B cell (primary cell): ENCODE measurements around the gene CREB3L4. TPM values are rescaled to one million over a fixed set of nuclear protein-coding genes. Genes with fewer than 3 reads are reported as not detected.

ENCODE experiments used
- ATAC-seq: fragments of 200-7000 bp; cut with Tn5 transposase; one replicate; pipeline ENCODE4 v1.10.0; 2021; ENCODE audit warnings: low read depth, mild to moderate bottlenecking, moderate number of reproducible peaks, moderate library complexity
- CTCF ChIA-PET: fragments of 350-600 bp; sonication (Branson Sonifier 250); formaldehyde crosslinking; loops from one replicate; lab custom pipeline; 2021; ENCODE audit warnings: antibody characterized with exemption, inconsistent platforms; lab: Charles Lee
- POLR2A ChIA-PET: fragments of 350-600 bp; sonication (Branson Sonifier 250); formaldehyde crosslinking; loops from one replicate; lab custom pipeline; 2021; ENCODE audit warnings: antibody characterized with exemption; lab: Charles Lee
- DNase-seq: peaks from one replicate; pipeline ENCODE4 v3.0.0; 2013
- H2AFZ ChIP-seq: 2 replicates; pipeline ENCODE4 v1.6.1; 2012; ENCODE audit warnings: mild to moderate bottlenecking, low read depth, low read length; ENCODE audit not compliant: insufficient read depth, poor library complexity, severe bottlenecking
- H3K27ac ChIP-seq, 2 donors: 1 replicate in 1 of 2; 2 replicates in 1 of 2; pipeline ENCODE4 v1.5.1; 2012 to 2013; ENCODE audit warnings: low read length in 2 of 2, mild to moderate bottlenecking in 2 of 2, moderate library complexity in 1 of 2
- H3K27me3 ChIP-seq, 4 experiments: fragments of 200-600 bp in 1 of 4; sonication (generic) in 1 of 4; replicated peaks in 1 of 4; 1 replicate in 2 of 4; 2 replicates in 2 of 4; pipeline versions ENCODE4 v1.6.1 to v1.7.0; 2013 to 2016; ENCODE audit warnings: low read length in 3 of 4, mild to moderate bottlenecking in 2 of 4, mixed read lengths in 1 of 4, moderate library complexity in 1 of 4; ENCODE audit not compliant: insufficient read depth in 4 of 4, control insufficient read depth in 3 of 4; ENCODE audit errors: control extremely low read depth in 1 of 4
- H3K36me3 ChIP-seq, 2 experiments: replicated peaks in 1 of 2; 1 replicate in 1 of 2; 2 replicates in 1 of 2; pipeline versions ENCODE4 v1.6.1 to v1.7.1; 2013; ENCODE audit warnings: low read length in 1 of 2; ENCODE audit not compliant: insufficient read depth in 2 of 2, control insufficient read depth in 1 of 2; ENCODE audit errors: control extremely low read depth in 1 of 2, extremely low read depth in 1 of 2
- H3K4me1 ChIP-seq, 2 donors: fragments of 200-600 bp in 1 of 2; sonication (generic) in 1 of 2; 1 replicate in 1 of 2; 2 replicates in 1 of 2; pipeline versions ENCODE4 v1.5.1 to v1.6.1; 2013 to 2017; ENCODE audit warnings: low read length in 2 of 2; ENCODE audit not compliant: control insufficient read depth in 2 of 2, insufficient read depth in 2 of 2
- H3K4me2 ChIP-seq: replicated peaks from 2 replicates; pipeline ENCODE3; 2012; ENCODE audit warnings: mild to moderate bottlenecking, low read depth, low read length; ENCODE audit not compliant: poor library complexity, severe bottlenecking
- H3K4me3 ChIP-seq, 5 experiments: fragments of 200-600 bp in 1 of 5; sonication (generic) in 1 of 5; 1 replicate in 3 of 5; 2 replicates in 2 of 5; pipeline versions ENCODE4 v1.5.1 to v1.7.0; 2011 to 2016; ENCODE audit warnings: low read length in 4 of 5, mild to moderate bottlenecking in 4 of 5, low read depth in 2 of 5, control low read depth in 1 of 5, moderate library complexity in 1 of 5; ENCODE audit not compliant: insufficient read depth in 1 of 5; ENCODE audit errors: control extremely low read depth in 1 of 5, extremely low read depth in 1 of 5
- H3K79me2 ChIP-seq: fragments of 200-600 bp; sonication (generic); one replicate; pipeline ENCODE4 v1.6.0; 2016; ENCODE audit warnings: low read length; ENCODE audit not compliant: control insufficient read depth, insufficient read depth
- H3K9ac ChIP-seq: fragments of 200-600 bp; sonication (generic); 2 replicates; pipeline ENCODE4 v1.6.1; 2017; ENCODE audit warnings: mild to moderate bottlenecking, low read length, moderate library complexity
- H3K9me3 ChIP-seq, 3 donors: one replicate each; pipeline versions ENCODE4 v1.6.1 to v1.7.1; 2013; ENCODE audit warnings: low read length in 2 of 3; ENCODE audit not compliant: control insufficient read depth in 2 of 3, insufficient read depth in 1 of 3; ENCODE audit errors: control extremely low read depth in 1 of 3
- H4K20me1 ChIP-seq: 2 replicates; pipeline ENCODE4 v1.6.0; 2012; ENCODE audit warnings: mild to moderate bottlenecking, low read length; ENCODE audit not compliant: insufficient read depth, control insufficient read depth, poor library complexity, severe bottlenecking
- H3K27ac Mint-ChIP-seq: one replicate; pipeline ENCODE4 v1.8.0; 2021; ENCODE audit warnings: mixed read lengths
- H3K27me3 Mint-ChIP-seq: one replicate; pipeline ENCODE4 v1.8.0; 2021; ENCODE audit warnings: mixed read lengths
- H3K4me1 Mint-ChIP-seq: one replicate; pipeline ENCODE4 v1.8.0; 2021; ENCODE audit warnings: mixed read lengths
- H3K4me3 Mint-ChIP-seq: one replicate; pipeline ENCODE4 v1.8.0; 2021; ENCODE audit warnings: mixed read lengths
- H3K9me3 Mint-ChIP-seq: one replicate; pipeline ENCODE4 v1.8.0; 2022; ENCODE audit warnings: mixed read lengths; ENCODE audit not compliant: insufficient read depth
- EZH2 ChIP-seq: IDR thresholded peaks from 2 replicates; pipeline ENCODE4 v1.6.1; 2012; ENCODE audit warnings: borderline replicate concordance, low read depth, mild to moderate bottlenecking, moderate library complexity, low read length; ENCODE audit not compliant: insufficient read depth, poor library complexity, severe bottlenecking
- WGBS: methylation state at CpG from one replicate; pipeline ENCODE4 v1.1.5; 2013; ENCODE audit warnings: missing lambda C conversion rate; ENCODE audit not compliant: insufficient coverage; 5-methylcytosine and 5-hydroxymethylcytosine counted together
- intact Hi-C: fragments of 100-400 bp; cut with micrococcal nuclease; formaldehyde crosslinking; loops from one replicate; pipeline ENCODE4 v1.10.0; 2022
- polyA plus RNA-seq: library from polyadenylated mRNA; depleted of rRNA; stranded (reverse); fragments of >200 nt; gene quantifications from 2 replicates; pipeline ENCODE4 v1.2.3, GENCODE V29; 2012
- total RNA-seq, 2 donors: library from RNA; stranded (reverse); fragments of 120-200 nt in 1 of 2; gene quantifications; 1 replicate in 1 of 2; 2 replicates in 1 of 2; pipeline versions ENCODE4 v1.2.3 to v1.2.4, GENCODE V29; 2013 to 2022
- TF ChIP-seq, protein P1 (sequence below): fragments of 200-600 bp; IDR thresholded peaks from one replicate; pipeline ENCODE4 v1.8.0; 2022; ENCODE audit warnings: antibody characterized with exemption, mild to moderate bottlenecking

Gene CREB3L4
- total and polyA plus RNA-seq, 2 donors (not counting 1 experiment from before 2014, with no cell fraction given): 21.8 to 28.1 TPM

DNA sequence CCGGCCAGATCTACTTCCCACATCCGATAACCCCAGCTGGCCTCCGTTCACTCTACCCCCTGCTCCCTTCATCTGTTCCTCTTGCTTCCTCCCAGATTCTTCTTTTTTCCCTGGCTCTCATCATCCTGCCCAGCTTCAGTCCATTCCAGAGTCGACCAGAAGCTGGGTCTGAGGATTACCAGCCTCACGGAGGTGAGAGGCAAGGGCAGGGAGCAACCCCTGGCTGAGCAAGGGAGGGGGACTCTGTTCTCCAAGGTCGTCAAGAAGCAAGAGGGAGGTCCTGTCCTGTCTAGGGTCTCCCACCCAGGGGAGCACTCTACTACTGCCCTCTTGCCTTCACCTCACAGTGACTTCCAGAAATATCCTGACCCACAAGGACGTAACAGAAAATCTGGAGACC, 5.8 kb downstream of the CREB3L4 start:
- H3K4me1 Mint-ChIP-seq: peaks cover 39% of the 10 kb centered on the region
- H3K4me3 Mint-ChIP-seq: no peak overlapping the region
- no peak overlapping the region for H3K9ac ChIP-seq
- no peak overlapping the region for H3K27ac ChIP-seq
- H2AFZ ChIP-seq: no peak overlapping the region
- H3K79me2 ChIP-seq: peaks cover 26% of the 10 kb centered on the region
- ATAC-seq: no peak
- POLR2A ChIA-PET: no interaction called here
- H3K4me3 ChIP-seq: no peak overlapping the region
- H3K9me3 Mint-ChIP-seq: no peaks in the 10 kb centered on the region
- H3K27me3 ChIP-seq: no peaks in the 10 kb centered on the region
- H3K27me3 Mint-ChIP-seq: no peaks in the 10 kb centered on the region
- H3K9me3 ChIP-seq: no peaks in the 10 kb centered on the region
- H4K20me1 ChIP-seq: peaks cover 7% of the 10 kb centered on the region
- H3K4me1 ChIP-seq: peaks cover 25 to 31% of the 10 kb centered on the region in 2 donors
- H3K27ac Mint-ChIP-seq: no peak overlapping the region
- WGBS: 90% methylated on average over 7 of the region's 7 CpGs
- CTCF ChIA-PET: interaction anchor here (1.0 kb wide), 1 partner anchor 17 kb away, joined by 3 read pairs; no protein-coding TSS in a partner anchor
- no peak for DNase-seq
- H3K4me2 ChIP-seq: no peak overlapping the region
- no peak for TF ChIP-seq EZH2
- TF ChIP-seq, protein P1, sequence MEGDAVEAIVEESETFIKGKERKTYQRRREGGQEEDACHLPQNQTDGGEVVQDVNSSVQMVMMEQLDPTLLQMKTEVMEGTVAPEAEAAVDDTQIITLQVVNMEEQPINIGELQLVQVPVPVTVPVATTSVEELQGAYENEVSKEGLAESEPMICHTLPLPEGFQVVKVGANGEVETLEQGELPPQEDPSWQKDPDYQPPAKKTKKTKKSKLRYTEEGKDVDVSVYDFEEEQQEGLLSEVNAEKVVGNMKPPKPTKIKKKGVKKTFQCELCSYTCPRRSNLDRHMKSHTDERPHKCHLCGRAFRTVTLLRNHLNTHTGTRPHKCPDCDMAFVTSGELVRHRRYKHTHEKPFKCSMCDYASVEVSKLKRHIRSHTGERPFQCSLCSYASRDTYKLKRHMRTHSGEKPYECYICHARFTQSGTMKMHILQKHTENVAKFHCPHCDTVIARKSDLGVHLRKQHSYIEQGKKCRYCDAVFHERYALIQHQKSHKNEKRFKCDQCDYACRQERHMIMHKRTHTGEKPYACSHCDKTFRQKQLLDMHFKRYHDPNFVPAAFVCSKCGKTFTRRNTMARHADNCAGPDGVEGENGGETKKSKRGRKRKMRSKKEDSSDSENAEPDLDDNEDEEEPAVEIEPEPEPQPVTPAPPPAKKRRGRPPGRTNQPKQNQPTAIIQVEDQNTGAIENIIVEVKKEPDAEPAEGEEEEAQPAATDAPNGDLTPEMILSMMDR: no peak
- peaks cover 0 to 28% of the 10 kb centered on the region in 2 experiments for H3K36me3 ChIP-seq
- intact Hi-C loops: no loop called here

DNA sequence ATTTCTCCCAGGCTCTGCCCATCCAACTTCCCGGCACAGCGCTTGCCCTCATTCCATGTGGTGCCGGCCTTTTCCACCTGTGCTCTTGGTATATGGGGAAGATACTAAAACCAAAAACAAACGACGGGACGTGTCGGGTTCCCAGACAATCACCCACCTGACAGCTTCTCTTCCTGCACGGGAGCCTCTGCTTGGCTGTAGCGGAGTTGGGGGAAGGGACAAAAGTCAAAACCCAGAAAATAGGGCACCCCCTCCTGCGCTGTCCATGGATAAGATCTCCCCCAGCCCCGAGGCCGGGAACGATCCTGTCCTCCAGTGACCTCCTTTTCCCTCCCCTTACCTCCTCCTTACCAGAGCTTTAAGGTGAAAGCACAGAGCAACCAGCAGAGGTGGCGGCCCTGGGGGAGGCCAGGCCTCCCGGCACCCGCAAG, 9.1 kb downstream of the CREB3L4 start:
- DNase-seq: no peak
- Mint-ChIP-seq H3K9me3 (no peaks in the 10 kb centered on the region), H3K27me3 (no peaks in the 10 kb centered on the region), H3K4me1 (peaks cover 34% of the 10 kb centered on the region), H3K27ac (peak overlapping the region; percentile 96), H3K4me3 (peak overlapping the region; percentile 98)
- Histone ChIP-seq H2AFZ (peak overlapping the region; percentile 87), H3K4me3 (peak overlapping the region; percentile 59 to 96 (median 90)), H3K27ac (peak overlapping the region; percentile 55 to 87), H3K79me2 (peaks cover 29% of the 10 kb centered on the region), H3K27me3 (no peaks in the 10 kb centered on the region), H3K36me3 (peaks cover 0 to 28% of the 10 kb centered on the region in 2 experiments), H3K4me2 (peak overlapping the region; percentile 88), H3K9ac (peak overlapping the region; percentile 92), H4K20me1 (peaks cover 7% of the 10 kb centered on the region), H3K9me3 (no peaks in the 10 kb centered on the region), H3K4me1 (peaks cover 16 to 22% of the 10 kb centered on the region in 2 donors)
- intact Hi-C loops: loop anchor here (1.0 to 5.0 kb wide), 7 partner anchors 9 to 580 kb away; partner anchors contain the start of genes CREB3L4, CRTC2, GATAD2B and RAB13
- POLR2A ChIA-PET: interaction anchor here (0.7 to 4.7 kb wide), 12 partner anchors 9 to 305 kb away, joined by 3 to 40 read pairs (median 6); partner anchors contain the start of genes CREB3L4, DENND4B, GATAD2B and RAB13
- 0% methylated on average over 9 of the region's 16 CpGs for WGBS
- ATAC-seq: no peak
- no peak for TF ChIP-seq EZH2
- TF ChIP-seq, protein P1: no peak
- CTCF ChIA-PET: interaction anchor here (0.9 to 5.2 kb wide), 6 partner anchors 10 to 185 kb away, joined by 3 to 46 read pairs (median 18); partner anchors contain the start of genes CREB3L4, CRTC2, DENND4B and RAB13
